Neural cell (in vitro differentiated cells): ENCODE data around the gene BRD9. TPM values are rescaled to one million over a fixed set of nuclear protein-coding genes. Genes with fewer than 3 reads are reported as not detected.

Experiments
- H2AFZ ChIP-seq: fragments of 200-600, 300-800 bp; sonication (generic), shearing (Covaris generic); 2 replicates; pipeline ENCODE4 v1.6.0; 2014; ENCODE audit warnings: low read depth, mild to moderate bottlenecking, antibody characterized with exemption, low read length, moderate library complexity
- H3F3A ChIP-seq: fragments of 200-600 bp; shearing (Covaris generic); 2 replicates; pipeline ENCODE4 v1.6.1; 2016; ENCODE audit warnings: mild to moderate bottlenecking, moderate library complexity, mixed read lengths, antibody characterized with exemption, low read length; ENCODE audit not compliant: insufficient read depth, poor library complexity, severe bottlenecking
- H3K27ac ChIP-seq: fragments of 200-600, 300-800 bp; sonication (generic), shearing (Covaris generic); 2 replicates; pipeline ENCODE4 v1.5.1; 2014; ENCODE audit warnings: mild to moderate bottlenecking, low read length, moderate library complexity
- H3K27me3 ChIP-seq: fragments of 300-800, 200-600 bp; sonication (generic), shearing (Covaris generic); 2 replicates; pipeline ENCODE4 v1.6.0; 2014; ENCODE audit warnings: mild to moderate bottlenecking, low read depth, low read length, moderate library complexity; ENCODE audit not compliant: insufficient read depth
- H3K36me3 ChIP-seq: fragments of 300-800, 200-600 bp; sonication (generic), shearing (Covaris generic); 2 replicates; pipeline ENCODE4 v1.5.1; 2014; ENCODE audit warnings: mild to moderate bottlenecking, antibody characterized with exemption, low read length, moderate library complexity; ENCODE audit not compliant: insufficient read depth
- H3K4me2 ChIP-seq: fragments of 300-800, 200-600 bp; sonication (generic), shearing (Covaris generic); 2 replicates; pipeline ENCODE4 v1.6.0; 2014; ENCODE audit warnings: mild to moderate bottlenecking, low read length
- H3K4me3 ChIP-seq: fragments of 300-800, 200-600 bp; sonication (generic), shearing (Covaris generic); 2 replicates; pipeline ENCODE4 v1.5.1; 2014; ENCODE audit warnings: mild to moderate bottlenecking, low read length, moderate library complexity
- H3K79me2 ChIP-seq: fragments of 200-600 bp; shearing (Covaris generic); replicated peaks from 2 replicates; pipeline ENCODE4 v1.6.0; 2014; ENCODE audit warnings: mild to moderate bottlenecking, low read length, moderate library complexity; ENCODE audit not compliant: insufficient read depth
- H3K9ac ChIP-seq: fragments of 300-800, 200-600 bp; sonication (generic), shearing (Covaris generic); 2 replicates; pipeline ENCODE4 v1.6.1; 2016; ENCODE audit warnings: mild to moderate bottlenecking, low read length, mixed read lengths
- H3K9me2 ChIP-seq: fragments of 200-600 bp; shearing (Covaris generic); 2 replicates; pipeline ENCODE4 v1.6.1; 2016; ENCODE audit warnings: mild to moderate bottlenecking, low read length, mixed read lengths; ENCODE audit not compliant: insufficient read depth
- H3K9me3 ChIP-seq: fragments of 200-600, 300-800 bp; sonication (generic), shearing (Covaris generic); 2 replicates; pipeline ENCODE4 v1.6.1; 2016; ENCODE audit warnings: mild to moderate bottlenecking, mixed run types, low read length, moderate library complexity, mixed read lengths
- H4K20me1 ChIP-seq: fragments of 200-600 bp; shearing (Covaris generic); 2 replicates; pipeline ENCODE4 v1.6.1; 2016; ENCODE audit warnings: mild to moderate bottlenecking, mixed run types; ENCODE audit not compliant: insufficient read depth
- EP300 ChIP-seq: fragments of 450-650 bp; conservative IDR thresholded peaks from 2 replicates; pipeline ENCODE4 v1.6.1; 2014; ENCODE audit warnings: antibody characterized with exemption, mild to moderate bottlenecking, moderate library complexity; ENCODE audit not compliant: poor library complexity, severe bottlenecking
- EZH2 ChIP-seq: fragments of 200-600, 300-800 bp; shearing (Covaris generic), sonication (generic); IDR thresholded peaks from 2 replicates; pipeline ENCODE4 v1.6.1; 2014; ENCODE audit warnings: antibody characterized with exemption, low read length, borderline replicate concordance, mild to moderate bottlenecking; ENCODE audit not compliant: insufficient read depth, poor library complexity, severe bottlenecking
- POLR2AphosphoS5 ChIP-seq: IDR thresholded peaks from 2 replicates; pipeline ENCODE4 v1.6.1; 2012
- RAD21 ChIP-seq: fragments of 450-650 bp; conservative IDR thresholded peaks from 2 replicates; pipeline ENCODE4 v1.6.1; 2014; ENCODE audit warnings: antibody characterized with exemption, mild to moderate bottlenecking, moderate library complexity
- SMC3 ChIP-seq: fragments of 450-650 bp; conservative IDR thresholded peaks from 2 replicates; pipeline ENCODE4 v1.6.1; 2014; ENCODE audit warnings: antibody characterized with exemption, mild to moderate bottlenecking, moderate library complexity; ENCODE audit not compliant: poor library complexity
- TAF1 ChIP-seq: IDR thresholded peaks from 2 replicates; pipeline ENCODE4 v1.6.1; 2012; ENCODE audit warnings: low read depth
- polyA plus RNA-seq: library from polyadenylated mRNA; depleted of rRNA; stranded (reverse); fragments of >200 nt; gene quantifications from 2 replicates; pipeline ENCODE4 v1.2.3, GENCODE V29; 2014
- TF ChIP-seq, protein P1 (sequence below): IDR thresholded peaks from 2 replicates; pipeline ENCODE4 v1.6.1; 2012; ENCODE audit warnings: borderline replicate concordance
- TF ChIP-seq, protein P2 (sequence below): fragments of 450-650 bp; IDR thresholded peaks from 2 replicates; pipeline ENCODE4 v1.5.1; 2014; ENCODE audit warnings: antibody characterized with exemption, mild to moderate bottlenecking, moderate library complexity; ENCODE audit not compliant: poor library complexity, severe bottlenecking

BRD9 gene
- polyA plus RNA-seq, 1 donor from 2014 or later = 50.4 TPM

DNA sequence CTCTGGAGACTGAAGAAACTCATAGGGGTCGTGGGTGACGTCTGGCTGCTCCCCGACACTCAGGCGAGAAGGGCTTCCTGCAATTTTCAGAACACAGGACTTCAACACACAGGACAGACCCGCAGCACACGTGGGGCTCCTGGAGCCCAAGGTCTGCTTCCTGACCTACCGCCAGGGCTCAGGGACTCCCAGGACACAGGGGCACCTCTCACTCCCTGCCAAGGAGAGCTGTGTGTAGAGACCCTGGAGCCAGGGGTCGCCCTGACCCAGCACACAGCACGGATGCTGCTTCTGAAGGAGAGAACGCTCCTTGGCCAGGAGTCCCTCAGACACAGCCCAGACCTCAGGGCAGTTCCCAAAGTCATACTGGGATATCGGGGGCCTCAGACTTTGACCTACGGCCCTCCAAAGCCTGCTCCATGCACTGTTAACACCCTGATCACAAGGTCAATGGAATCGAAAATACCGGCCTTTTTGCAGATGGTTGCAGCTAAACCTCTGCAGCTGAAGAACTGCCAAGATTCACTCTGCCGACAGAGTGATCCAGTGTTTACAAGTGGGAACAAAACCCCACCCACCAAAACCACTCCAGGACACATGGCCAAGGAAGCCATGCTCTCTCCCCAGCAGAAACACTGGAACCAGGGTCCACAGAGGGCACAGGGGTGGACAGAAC lies 28.0 kb downstream of the BRD9 start:
- H3K27me3 ChIP-seq = no peaks in the 10 kb centered on the region
- no peak overlapping the region for H3K9ac ChIP-seq
- H3F3A ChIP-seq = no peaks in the 10 kb centered on the region
- TF ChIP-seq RAD21 (no peak), SMC3 (no peak), TAF1 (no peak), EZH2 (no peak), EP300 (no peak), POLR2AphosphoS5 (no peak)
- TF ChIP-seq, protein P1, sequence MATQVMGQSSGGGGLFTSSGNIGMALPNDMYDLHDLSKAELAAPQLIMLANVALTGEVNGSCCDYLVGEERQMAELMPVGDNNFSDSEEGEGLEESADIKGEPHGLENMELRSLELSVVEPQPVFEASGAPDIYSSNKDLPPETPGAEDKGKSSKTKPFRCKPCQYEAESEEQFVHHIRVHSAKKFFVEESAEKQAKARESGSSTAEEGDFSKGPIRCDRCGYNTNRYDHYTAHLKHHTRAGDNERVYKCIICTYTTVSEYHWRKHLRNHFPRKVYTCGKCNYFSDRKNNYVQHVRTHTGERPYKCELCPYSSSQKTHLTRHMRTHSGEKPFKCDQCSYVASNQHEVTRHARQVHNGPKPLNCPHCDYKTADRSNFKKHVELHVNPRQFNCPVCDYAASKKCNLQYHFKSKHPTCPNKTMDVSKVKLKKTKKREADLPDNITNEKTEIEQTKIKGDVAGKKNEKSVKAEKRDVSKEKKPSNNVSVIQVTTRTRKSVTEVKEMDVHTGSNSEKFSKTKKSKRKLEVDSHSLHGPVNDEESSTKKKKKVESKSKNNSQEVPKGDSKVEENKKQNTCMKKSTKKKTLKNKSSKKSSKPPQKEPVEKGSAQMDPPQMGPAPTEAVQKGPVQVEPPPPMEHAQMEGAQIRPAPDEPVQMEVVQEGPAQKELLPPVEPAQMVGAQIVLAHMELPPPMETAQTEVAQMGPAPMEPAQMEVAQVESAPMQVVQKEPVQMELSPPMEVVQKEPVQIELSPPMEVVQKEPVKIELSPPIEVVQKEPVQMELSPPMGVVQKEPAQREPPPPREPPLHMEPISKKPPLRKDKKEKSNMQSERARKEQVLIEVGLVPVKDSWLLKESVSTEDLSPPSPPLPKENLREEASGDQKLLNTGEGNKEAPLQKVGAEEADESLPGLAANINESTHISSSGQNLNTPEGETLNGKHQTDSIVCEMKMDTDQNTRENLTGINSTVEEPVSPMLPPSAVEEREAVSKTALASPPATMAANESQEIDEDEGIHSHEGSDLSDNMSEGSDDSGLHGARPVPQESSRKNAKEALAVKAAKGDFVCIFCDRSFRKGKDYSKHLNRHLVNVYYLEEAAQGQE = no peak
- TF ChIP-seq, protein P2, sequence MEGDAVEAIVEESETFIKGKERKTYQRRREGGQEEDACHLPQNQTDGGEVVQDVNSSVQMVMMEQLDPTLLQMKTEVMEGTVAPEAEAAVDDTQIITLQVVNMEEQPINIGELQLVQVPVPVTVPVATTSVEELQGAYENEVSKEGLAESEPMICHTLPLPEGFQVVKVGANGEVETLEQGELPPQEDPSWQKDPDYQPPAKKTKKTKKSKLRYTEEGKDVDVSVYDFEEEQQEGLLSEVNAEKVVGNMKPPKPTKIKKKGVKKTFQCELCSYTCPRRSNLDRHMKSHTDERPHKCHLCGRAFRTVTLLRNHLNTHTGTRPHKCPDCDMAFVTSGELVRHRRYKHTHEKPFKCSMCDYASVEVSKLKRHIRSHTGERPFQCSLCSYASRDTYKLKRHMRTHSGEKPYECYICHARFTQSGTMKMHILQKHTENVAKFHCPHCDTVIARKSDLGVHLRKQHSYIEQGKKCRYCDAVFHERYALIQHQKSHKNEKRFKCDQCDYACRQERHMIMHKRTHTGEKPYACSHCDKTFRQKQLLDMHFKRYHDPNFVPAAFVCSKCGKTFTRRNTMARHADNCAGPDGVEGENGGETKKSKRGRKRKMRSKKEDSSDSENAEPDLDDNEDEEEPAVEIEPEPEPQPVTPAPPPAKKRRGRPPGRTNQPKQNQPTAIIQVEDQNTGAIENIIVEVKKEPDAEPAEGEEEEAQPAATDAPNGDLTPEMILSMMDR = no peak
- H3K36me3 ChIP-seq = no peaks in the 10 kb centered on the region
- H3K79me2 ChIP-seq = no peaks in the 10 kb centered on the region
- H3K9me2 ChIP-seq = no peaks in the 10 kb centered on the region
- no peaks in the 10 kb centered on the region for H4K20me1 ChIP-seq
- H3K4me2 ChIP-seq = no peak overlapping the region
- H3K9me3 ChIP-seq = no peaks in the 10 kb centered on the region
- no peak overlapping the region for H3K4me3 ChIP-seq
- no peak overlapping the region for H3K27ac ChIP-seq
- H2AFZ ChIP-seq = no peak overlapping the region

DNA sequence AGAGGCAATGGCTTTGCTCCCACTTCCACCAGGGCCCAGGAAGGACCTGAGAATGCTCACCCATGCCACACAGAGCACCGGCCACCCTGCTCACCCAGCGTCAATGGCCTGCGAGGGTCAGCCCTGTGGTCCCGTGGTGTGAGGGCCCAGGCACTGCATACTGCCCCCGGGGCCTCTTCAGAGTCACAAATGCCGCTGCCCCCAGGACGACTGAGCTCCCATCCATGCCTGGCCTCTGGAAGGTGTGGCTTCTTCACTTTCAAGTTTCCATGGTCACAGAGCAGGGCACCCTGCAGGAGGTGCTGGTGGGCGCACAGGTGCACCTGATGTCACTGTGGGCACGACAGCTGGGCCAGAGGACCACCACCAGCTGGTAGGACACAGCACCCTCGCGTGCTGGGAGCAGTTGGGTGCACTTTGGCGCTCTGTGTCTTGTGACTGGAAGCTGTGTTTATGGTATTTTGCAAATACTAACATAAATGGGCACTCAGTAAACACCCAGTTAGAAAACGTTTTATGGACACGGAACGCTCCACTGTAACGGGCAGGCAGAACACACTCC lies 29.3 kb downstream of the BRD9 start:
- H3F3A ChIP-seq = no peaks in the 10 kb centered on the region
- TF ChIP-seq RAD21 = no peak
- no peaks in the 10 kb centered on the region for H3K9me3 ChIP-seq
- no peaks in the 10 kb centered on the region for H3K27me3 ChIP-seq
- H3K9ac ChIP-seq = no peak overlapping the region
- H3K27ac ChIP-seq = no peak overlapping the region
- H3K79me2 ChIP-seq = no peaks in the 10 kb centered on the region
- H4K20me1 ChIP-seq = no peaks in the 10 kb centered on the region
- H3K4me3 ChIP-seq = no peak overlapping the region
- no peak overlapping the region for H2AFZ ChIP-seq
- no peaks in the 10 kb centered on the region for H3K36me3 ChIP-seq
- no peaks in the 10 kb centered on the region for H3K9me2 ChIP-seq
- no peak overlapping the region for H3K4me2 ChIP-seq
